ENCODE results near the gene ATAD2B.

Gene ATAD2B

DNA sequence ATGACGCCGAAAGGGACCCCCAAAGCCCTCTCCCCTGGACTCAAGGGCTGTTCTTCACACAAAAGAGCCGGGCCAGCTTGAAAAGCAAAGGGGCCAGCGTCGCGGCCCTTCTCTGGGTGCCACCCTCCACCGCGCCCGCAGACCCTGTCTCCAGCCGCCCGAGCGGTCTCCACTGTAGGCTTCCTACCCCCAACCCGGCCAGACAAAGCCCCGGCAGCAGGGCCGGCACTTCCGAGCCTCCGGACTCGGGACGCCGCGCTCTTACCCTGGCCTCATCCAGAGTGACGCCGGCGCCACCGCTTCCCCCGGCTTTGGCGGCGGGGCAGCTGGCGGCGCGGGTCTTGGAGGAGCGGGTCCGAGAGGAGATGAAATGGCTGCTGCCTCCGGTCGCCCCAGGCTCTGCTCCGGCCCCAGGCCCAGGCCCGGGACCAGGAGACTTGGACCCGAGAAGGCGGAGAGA is 603 bp downstream of the ATAD2B start:
- DNase-seq (ENCODE audit: low read depth): no peak
- TF ChIP-seq, protein P1, sequence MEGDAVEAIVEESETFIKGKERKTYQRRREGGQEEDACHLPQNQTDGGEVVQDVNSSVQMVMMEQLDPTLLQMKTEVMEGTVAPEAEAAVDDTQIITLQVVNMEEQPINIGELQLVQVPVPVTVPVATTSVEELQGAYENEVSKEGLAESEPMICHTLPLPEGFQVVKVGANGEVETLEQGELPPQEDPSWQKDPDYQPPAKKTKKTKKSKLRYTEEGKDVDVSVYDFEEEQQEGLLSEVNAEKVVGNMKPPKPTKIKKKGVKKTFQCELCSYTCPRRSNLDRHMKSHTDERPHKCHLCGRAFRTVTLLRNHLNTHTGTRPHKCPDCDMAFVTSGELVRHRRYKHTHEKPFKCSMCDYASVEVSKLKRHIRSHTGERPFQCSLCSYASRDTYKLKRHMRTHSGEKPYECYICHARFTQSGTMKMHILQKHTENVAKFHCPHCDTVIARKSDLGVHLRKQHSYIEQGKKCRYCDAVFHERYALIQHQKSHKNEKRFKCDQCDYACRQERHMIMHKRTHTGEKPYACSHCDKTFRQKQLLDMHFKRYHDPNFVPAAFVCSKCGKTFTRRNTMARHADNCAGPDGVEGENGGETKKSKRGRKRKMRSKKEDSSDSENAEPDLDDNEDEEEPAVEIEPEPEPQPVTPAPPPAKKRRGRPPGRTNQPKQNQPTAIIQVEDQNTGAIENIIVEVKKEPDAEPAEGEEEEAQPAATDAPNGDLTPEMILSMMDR (IDR thresholded peaks at IDR 0.05; ENCODE audit: insufficient read depth, low read depth, low read length, missing control alignments): no peak
- peak overlapping the region; percentile 82 for H3K4me3 ChIP-seq (ENCODE audit: low read depth, low read length)

GRCh38 chr2:23925702-23926289 is 1.1 kb downstream of the ATAD2B start:
- TF ChIP-seq, protein P1 (IDR thresholded peaks at IDR 0.05; ENCODE audit: insufficient read depth, low read depth, low read length, missing control alignments): no peak
- H3K4me3 ChIP-seq (ENCODE audit: low read depth, low read length): peak overlapping the region; percentile 82
- peak; percentile 95 for DNase-seq (ENCODE audit: low read depth)

GRCh38 chr2:23924589-23925359 is 2.1 kb downstream of the ATAD2B start:
- peak overlapping the region; percentile 82 for H3K4me3 ChIP-seq (ENCODE audit: low read depth, low read length)
- TF ChIP-seq, protein P1 (IDR thresholded peaks at IDR 0.05; ENCODE audit: insufficient read depth, low read depth, low read length, missing control alignments): no peak

GRCh38 chr2:23918837-23919489 is 8.0 kb downstream of the ATAD2B start:
- no peak overlapping the region for H3K4me3 ChIP-seq (ENCODE audit: low read depth, low read length)
- DNase-seq (ENCODE audit: low read depth): no peak
- TF ChIP-seq, protein P1 (IDR thresholded peaks at IDR 0.05; ENCODE audit: insufficient read depth, low read depth, low read length, missing control alignments): no peak

More at GRCh38 chr2:23924589-23925359, 2.1 kb downstream of the ATAD2B start:
- DNase-seq (ENCODE audit: low read depth): no peak

- TF ChIP-seq, protein P1 (IDR thresholded peaks at IDR 0.05; ENCODE audit: insufficient read depth, low read depth, low read length, missing control alignments): no peak
- H3K4me3 ChIP-seq (ENCODE audit: low read depth, low read length): no peak overlapping the region
- DNase-seq (ENCODE audit: low read depth): peak; percentile 19
Measured at GRCh38 chr2:23916727-23917405, 10.1 kb downstream of the ATAD2B start.

DNA sequence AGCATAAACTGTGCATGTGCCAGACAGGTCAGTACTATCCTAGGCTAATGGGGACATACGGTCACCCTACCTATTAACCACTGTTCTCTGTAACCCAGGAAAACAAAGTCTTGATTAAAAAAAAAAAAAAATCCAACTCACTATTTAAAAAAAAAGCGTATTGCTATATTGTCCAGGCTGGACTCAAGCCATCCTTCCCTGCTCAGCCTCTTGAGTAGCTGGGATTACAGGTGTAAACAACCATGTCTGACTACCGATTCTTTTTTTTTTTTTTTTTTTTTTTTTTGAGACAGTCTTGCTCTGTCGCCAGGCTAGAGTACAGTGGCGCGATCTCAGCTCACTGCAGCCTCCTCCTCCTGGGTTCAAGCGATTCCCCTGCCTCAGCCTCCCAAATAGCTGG is 11.6 kb downstream of the ATAD2B start:
- no peak overlapping the region for H3K4me3 ChIP-seq (ENCODE audit: low read depth, low read length)
- no peak for DNase-seq (ENCODE audit: low read depth)
- TF ChIP-seq, protein P1 (IDR thresholded peaks at IDR 0.05; ENCODE audit: insufficient read depth, low read depth, low read length, missing control alignments): no peak

Measured in GM12865 (cell line).